ENCODE data around the gene DCTN4.

The DCTN4 gene

DNA sequence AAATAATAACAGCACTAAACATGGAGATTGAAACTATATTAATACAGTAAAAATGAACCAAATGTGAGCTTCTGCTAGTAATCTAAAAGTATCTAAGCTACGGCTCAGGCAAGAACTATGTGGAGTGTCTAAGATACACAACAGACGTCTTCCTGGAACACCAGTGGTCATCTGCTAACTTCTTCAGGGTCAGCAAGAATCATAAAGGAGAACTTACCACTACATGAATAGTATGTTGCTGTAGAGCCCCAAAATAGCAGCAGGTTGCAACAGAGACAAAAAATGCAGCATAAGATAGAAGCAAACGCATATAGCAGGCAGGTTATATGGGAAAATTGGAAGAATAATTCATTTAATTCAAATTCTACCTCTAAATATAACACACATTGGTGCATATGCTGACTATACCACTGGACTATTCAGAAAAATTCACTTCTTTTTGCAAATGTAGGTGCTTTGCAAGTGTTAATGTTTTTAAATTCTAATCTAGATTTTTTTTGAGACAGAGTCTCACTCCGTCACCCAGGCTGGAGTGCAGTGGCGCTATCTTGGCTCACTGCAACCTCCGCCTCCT is 27.1 kb downstream of the DCTN4 start:
- TF ChIP-seq, protein P1, sequence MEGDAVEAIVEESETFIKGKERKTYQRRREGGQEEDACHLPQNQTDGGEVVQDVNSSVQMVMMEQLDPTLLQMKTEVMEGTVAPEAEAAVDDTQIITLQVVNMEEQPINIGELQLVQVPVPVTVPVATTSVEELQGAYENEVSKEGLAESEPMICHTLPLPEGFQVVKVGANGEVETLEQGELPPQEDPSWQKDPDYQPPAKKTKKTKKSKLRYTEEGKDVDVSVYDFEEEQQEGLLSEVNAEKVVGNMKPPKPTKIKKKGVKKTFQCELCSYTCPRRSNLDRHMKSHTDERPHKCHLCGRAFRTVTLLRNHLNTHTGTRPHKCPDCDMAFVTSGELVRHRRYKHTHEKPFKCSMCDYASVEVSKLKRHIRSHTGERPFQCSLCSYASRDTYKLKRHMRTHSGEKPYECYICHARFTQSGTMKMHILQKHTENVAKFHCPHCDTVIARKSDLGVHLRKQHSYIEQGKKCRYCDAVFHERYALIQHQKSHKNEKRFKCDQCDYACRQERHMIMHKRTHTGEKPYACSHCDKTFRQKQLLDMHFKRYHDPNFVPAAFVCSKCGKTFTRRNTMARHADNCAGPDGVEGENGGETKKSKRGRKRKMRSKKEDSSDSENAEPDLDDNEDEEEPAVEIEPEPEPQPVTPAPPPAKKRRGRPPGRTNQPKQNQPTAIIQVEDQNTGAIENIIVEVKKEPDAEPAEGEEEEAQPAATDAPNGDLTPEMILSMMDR (conservative IDR thresholded peaks at IDR 0.05; ENCODE audit: low read length): no peak
- no peak for TF ChIP-seq EZH2phosphoT487 (IDR thresholded peaks at IDR 0.05; ENCODE audit: borderline replicate concordance)
- Histone ChIP-seq H4K20me1 (ENCODE audit: insufficient read depth, low read length, poor library complexity, severe bottlenecking) (no peaks in the 10 kb centered on the region), H3K9ac (ENCODE audit: low read depth, low read length, poor library complexity, severe bottlenecking) (no peak overlapping the region), H3K27me3 (ENCODE audit: insufficient read depth, low read length, poor library complexity, severe bottlenecking) (no peaks in the 10 kb centered on the region), H3K36me3 (ENCODE audit: insufficient read depth, low read length) (peaks cover 87% of the 10 kb centered on the region), H3K4me1 (ENCODE audit: insufficient read depth, low read length, poor library complexity, severe bottlenecking) (no peaks in the 10 kb centered on the region), H3K9me2 (replicated peaks; ENCODE audit: low read depth, low read length) (no peaks in the 10 kb centered on the region), H3K79me2 (ENCODE audit: insufficient read depth, low read length) (peaks cover 30% of the 10 kb centered on the region), H3K4me2 (ENCODE audit: low read depth, low read length, poor library complexity, severe bottlenecking) (no peak overlapping the region), H3K9me3 (ENCODE audit: insufficient read depth, low read depth, low read length) (peaks cover 19% of the 10 kb centered on the region; the same call in 1 of the 2 replicates), H3K4me3 (ENCODE audit: low read length, poor library complexity, severe bottlenecking) (no peak overlapping the region), H2AFZ (ENCODE audit: low read length) (no peak overlapping the region), H3F3A (ENCODE audit: low read depth) (no peaks in the 10 kb centered on the region)

DNA sequence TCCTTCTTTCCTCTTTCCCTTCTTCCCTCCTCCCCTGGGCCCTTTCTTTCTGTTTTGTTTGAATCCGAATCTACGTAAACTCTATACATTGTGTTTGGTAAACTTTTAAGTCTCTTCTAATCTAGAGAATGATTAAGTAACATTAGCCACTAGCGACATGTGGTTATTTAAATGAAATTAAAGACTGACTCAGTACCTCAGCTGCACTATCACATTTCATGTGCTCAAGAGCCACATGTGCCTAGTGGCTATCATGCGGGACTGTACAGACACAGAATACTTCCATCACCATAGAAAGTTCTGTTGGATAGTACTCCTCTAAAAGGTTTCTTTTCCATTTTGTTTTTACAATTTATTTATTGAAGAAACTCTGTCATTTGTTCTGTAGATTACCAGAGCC is 29.0 kb downstream of the DCTN4 start:
- H3F3A ChIP-seq (ENCODE audit: low read depth): no peaks in the 10 kb centered on the region
- H3K36me3 ChIP-seq (ENCODE audit: insufficient read depth, low read length): peaks cover 81% of the 10 kb centered on the region
- H2AFZ ChIP-seq (ENCODE audit: low read length): no peak overlapping the region
- H3K27me3 ChIP-seq (ENCODE audit: insufficient read depth, low read length, poor library complexity, severe bottlenecking): no peaks in the 10 kb centered on the region
- no peaks in the 10 kb centered on the region for H4K20me1 ChIP-seq (ENCODE audit: insufficient read depth, low read length, poor library complexity, severe bottlenecking)
- TF ChIP-seq, protein P1 (conservative IDR thresholded peaks at IDR 0.05; ENCODE audit: low read length): no peak
- no peak for TF ChIP-seq EZH2phosphoT487 (IDR thresholded peaks at IDR 0.05; ENCODE audit: borderline replicate concordance)
- no peak overlapping the region for H3K4me2 ChIP-seq (ENCODE audit: low read depth, low read length, poor library complexity, severe bottlenecking)
- H3K4me3 ChIP-seq (ENCODE audit: low read length, poor library complexity, severe bottlenecking): no peak overlapping the region
- no peaks in the 10 kb centered on the region for H3K9me2 ChIP-seq (replicated peaks; ENCODE audit: low read depth, low read length)
- peaks cover 11% of the 10 kb centered on the region for H3K79me2 ChIP-seq (ENCODE audit: insufficient read depth, low read length)
- no peaks in the 10 kb centered on the region for H3K4me1 ChIP-seq (ENCODE audit: insufficient read depth, low read length, poor library complexity, severe bottlenecking)
- H3K9ac ChIP-seq (ENCODE audit: low read depth, low read length, poor library complexity, severe bottlenecking): no peak overlapping the region
- peaks cover 6% of the 10 kb centered on the region; the same call in 1 of the 2 replicates for H3K9me3 ChIP-seq (ENCODE audit: insufficient read depth, low read depth, low read length)

DNA sequence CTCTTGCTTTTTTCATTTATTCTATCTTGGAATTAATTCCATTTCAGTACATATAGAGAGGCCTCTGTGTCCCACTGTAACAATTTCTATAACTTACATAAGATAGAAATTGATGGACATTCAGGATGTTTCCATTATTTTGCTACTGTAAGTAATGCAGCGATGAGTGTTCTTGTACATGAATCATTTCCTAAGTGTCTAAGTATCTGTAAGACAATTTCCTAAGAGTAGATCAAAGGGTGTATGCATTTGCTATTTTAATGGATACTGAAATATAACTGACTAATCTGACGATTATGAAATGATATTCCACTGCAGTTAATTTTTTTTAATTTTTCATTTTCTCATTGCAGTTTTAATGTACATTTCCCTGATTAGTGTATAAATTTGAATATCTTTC is 35.0 kb downstream of the DCTN4 start:
- no peak overlapping the region for H3K4me2 ChIP-seq (ENCODE audit: low read depth, low read length, poor library complexity, severe bottlenecking)

More for the DNA sequence above, 35.0 kb downstream of the DCTN4 start:
- H3K9me2 ChIP-seq (replicated peaks; ENCODE audit: low read depth, low read length): no peaks in the 10 kb centered on the region
- peaks cover 85% of the 10 kb centered on the region for H3K36me3 ChIP-seq (ENCODE audit: insufficient read depth, low read length)
- no peaks in the 10 kb centered on the region for H3F3A ChIP-seq (ENCODE audit: low read depth)
- H3K4me3 ChIP-seq (ENCODE audit: low read length, poor library complexity, severe bottlenecking): no peak overlapping the region
- H4K20me1 ChIP-seq (ENCODE audit: insufficient read depth, low read length, poor library complexity, severe bottlenecking): no peaks in the 10 kb centered on the region
- H3K79me2 ChIP-seq (ENCODE audit: insufficient read depth, low read length): no peaks in the 10 kb centered on the region
- no peak overlapping the region for H2AFZ ChIP-seq (ENCODE audit: low read length)
- H3K9ac ChIP-seq (ENCODE audit: low read depth, low read length, poor library complexity, severe bottlenecking): no peak overlapping the region
- TF ChIP-seq EZH2phosphoT487 (IDR thresholded peaks at IDR 0.05; ENCODE audit: borderline replicate concordance): no peak
- TF ChIP-seq, protein P1 (conservative IDR thresholded peaks at IDR 0.05; ENCODE audit: low read length): no peak
- H3K4me1 ChIP-seq (ENCODE audit: insufficient read depth, low read length, poor library complexity, severe bottlenecking): no peaks in the 10 kb centered on the region
- H3K27me3 ChIP-seq (ENCODE audit: insufficient read depth, low read length, poor library complexity, severe bottlenecking): no peaks in the 10 kb centered on the region
- no peaks in the 10 kb centered on the region for H3K9me3 ChIP-seq (ENCODE audit: insufficient read depth, low read depth, low read length)

Measured in Loucy (cell line).